GM21619 (cell line): ENCODE results near the gene LPGAT1.

Experiments used
- ATAC-seq: cut with Tn5 transposase; IDR thresholded peaks from one replicate; pipeline ENCODE4 v1.9.1; 2021; ENCODE audit not compliant: unreplicated experiment

The LPGAT1 gene

GRCh38 chr1:211781260-211781659 is 49.3 kb downstream of the LPGAT1 start:
- no peak for ATAC-seq

GRCh38 chr1:211775170-211775569 is 55.4 kb downstream of the LPGAT1 start:
- ATAC-seq = no peak

GRCh38 chr1:211764701-211765100 is 65.9 kb downstream of the LPGAT1 start:
- no peak for ATAC-seq

GRCh38 chr1:211762206-211762605 is 68.4 kb downstream of the LPGAT1 start:
- no peak for ATAC-seq

- no peak for ATAC-seq
Measured at GRCh38 chr1:211761400-211761799, 69.2 kb downstream of the LPGAT1 start.

- ATAC-seq = no peak
Measured at GRCh38 chr1:211756471-211757020, 74.0 kb downstream of the LPGAT1 start.

- no peak for ATAC-seq
Measured at GRCh38 chr1:211753649-211754251, 76.8 kb downstream of the LPGAT1 start.

- ATAC-seq = no peak
Measured at GRCh38 chr1:211752951-211753486, 77.5 kb downstream of the LPGAT1 start.

GRCh38 chr1:211752317-211752716 is 78.2 kb downstream of the LPGAT1 start:
- ATAC-seq = no peak

- peak; percentile 53 for ATAC-seq
Measured at GRCh38 chr1:211751438-211751837, 79.1 kb downstream of the LPGAT1 start.

GRCh38 chr1:211750599-211750998 is 80.0 kb downstream of the LPGAT1 start:
- ATAC-seq = no peak

- ATAC-seq = no peak
Measured at GRCh38 chr1:211749251-211749650, 81.3 kb downstream of the LPGAT1 start.

- ATAC-seq = no peak
Measured at GRCh38 chr1:211748810-211749209, 81.8 kb downstream of the LPGAT1 start.

GRCh38 chr1:211742889-211743529 is 87.6 kb downstream of the LPGAT1 start:
- ATAC-seq = no peak

GRCh38 chr1:211742272-211742671 is 88.3 kb downstream of the LPGAT1 start:
- ATAC-seq = no peak

GRCh38 chr1:211741788-211742187 is 88.8 kb downstream of the LPGAT1 start:
- ATAC-seq = no peak

GRCh38 chr1:211741116-211741515 is 89.4 kb downstream of the LPGAT1 start:
- no peak for ATAC-seq

GRCh38 chr1:211739671-211740411 is 90.7 kb downstream of the LPGAT1 start:
- ATAC-seq = peak; percentile 43

GRCh38 chr1:211738691-211739301 is 91.8 kb downstream of the LPGAT1 start:
- ATAC-seq = no peak

- no peak for ATAC-seq
Measured at GRCh38 chr1:211738096-211738690, 92.4 kb downstream of the LPGAT1 start.
